Muscle of back (tissue), 10 donors: Measurements from ENCODE around the gene DDX20. TPM values are rescaled to one million over a fixed set of nuclear protein-coding genes. Genes with fewer than 3 reads are reported as not detected.

Experiments
- polyA plus RNA-seq, 10 donors: library from polyadenylated mRNA; unstranded; fragments of 120-200 nt; gene quantifications; one replicate each; pipeline ENCODE4 v1.2.1, GENCODE V29; 2013; ENCODE audit not compliant: insufficient read length in 10 of 10

DDX20 gene
- polyA plus RNA-seq, 10 donors, result 10.5 to 16.8 (median 11.3) TPM

Other genes with a start within 250 kb of the DDX20 start
- gene RAP1A, start 136.1 kb upstream of the DDX20 start, polyA plus RNA-seq, result 10 to 100 TPM; 54.6 to 65.0 (median 60.4) TPM
- gene INKA2, start 16.5 kb upstream of the DDX20 start, polyA plus RNA-seq, result 10 to 100 TPM; 23.4 to 54.9 (median 39.6) TPM
- 1 to 10 TPM; 1.0 to 2.3 (median 1.4) TPM for gene KCND3, start 233.8 kb downstream of the DDX20 start, polyA plus RNA-seq